ENCODE measurements around the gene RNF222.

- TF ChIP-seq NFIC (IDR thresholded peaks at IDR 0.05) (no peak), EP300 (IDR thresholded peaks at IDR 0.05; ENCODE audit: borderline replicate concordance) (no peak), YY1 (IDR thresholded peaks at IDR 0.05; ENCODE audit: low read depth) (no peak), MAX (IDR thresholded peaks at IDR 0.05) (no peak)
- TF ChIP-seq, protein P1, sequence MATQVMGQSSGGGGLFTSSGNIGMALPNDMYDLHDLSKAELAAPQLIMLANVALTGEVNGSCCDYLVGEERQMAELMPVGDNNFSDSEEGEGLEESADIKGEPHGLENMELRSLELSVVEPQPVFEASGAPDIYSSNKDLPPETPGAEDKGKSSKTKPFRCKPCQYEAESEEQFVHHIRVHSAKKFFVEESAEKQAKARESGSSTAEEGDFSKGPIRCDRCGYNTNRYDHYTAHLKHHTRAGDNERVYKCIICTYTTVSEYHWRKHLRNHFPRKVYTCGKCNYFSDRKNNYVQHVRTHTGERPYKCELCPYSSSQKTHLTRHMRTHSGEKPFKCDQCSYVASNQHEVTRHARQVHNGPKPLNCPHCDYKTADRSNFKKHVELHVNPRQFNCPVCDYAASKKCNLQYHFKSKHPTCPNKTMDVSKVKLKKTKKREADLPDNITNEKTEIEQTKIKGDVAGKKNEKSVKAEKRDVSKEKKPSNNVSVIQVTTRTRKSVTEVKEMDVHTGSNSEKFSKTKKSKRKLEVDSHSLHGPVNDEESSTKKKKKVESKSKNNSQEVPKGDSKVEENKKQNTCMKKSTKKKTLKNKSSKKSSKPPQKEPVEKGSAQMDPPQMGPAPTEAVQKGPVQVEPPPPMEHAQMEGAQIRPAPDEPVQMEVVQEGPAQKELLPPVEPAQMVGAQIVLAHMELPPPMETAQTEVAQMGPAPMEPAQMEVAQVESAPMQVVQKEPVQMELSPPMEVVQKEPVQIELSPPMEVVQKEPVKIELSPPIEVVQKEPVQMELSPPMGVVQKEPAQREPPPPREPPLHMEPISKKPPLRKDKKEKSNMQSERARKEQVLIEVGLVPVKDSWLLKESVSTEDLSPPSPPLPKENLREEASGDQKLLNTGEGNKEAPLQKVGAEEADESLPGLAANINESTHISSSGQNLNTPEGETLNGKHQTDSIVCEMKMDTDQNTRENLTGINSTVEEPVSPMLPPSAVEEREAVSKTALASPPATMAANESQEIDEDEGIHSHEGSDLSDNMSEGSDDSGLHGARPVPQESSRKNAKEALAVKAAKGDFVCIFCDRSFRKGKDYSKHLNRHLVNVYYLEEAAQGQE (IDR thresholded peaks at IDR 0.05; ENCODE audit: low read depth): no peak
Measured at GRCh38 chr17:8360751-8361150, 36.9 kb downstream of the RNF222 start.
